Activated CD4-positive, CD25-positive, alpha-beta regulatory T cell treated with anti-CD3 and anti-CD28 coated beads, Interleukin-2, amount 50 U/mL, for 16 hours (primary cell): ENCODE measurements around the gene NAALADL2.
"Not testable (repeated sequence)": the region's sequence is repeated elsewhere in the genome, so short reads cannot be mapped to it uniquely, and the experiment has no call there.

Experiments
- DNase-seq: peaks from one replicate; pipeline ENCODE4 v3.0.0-alpha.2; 2020; ENCODE audit warnings: low read depth, low spot score

The NAALADL2 gene

GRCh38 chr3:175743733-175744400, 884.7 kb downstream of the NAALADL2 start:
- DNase-seq = no peak

- no peak for DNase-seq
Observed at GRCh38 chr3:175746308-175746707, 887.2 kb downstream of the NAALADL2 start.

GRCh38 chr3:175748087-175748730, 889.1 kb downstream of the NAALADL2 start:
- DNase-seq = no peak

GRCh38 chr3:175749981-175750380, 890.8 kb downstream of the NAALADL2 start:
- DNase-seq = no peak

- no peak for DNase-seq
Observed at GRCh38 chr3:175751089-175751488, 892.0 kb downstream of the NAALADL2 start.

GRCh38 chr3:175763948-175764347, 904.8 kb downstream of the NAALADL2 start:
- DNase-seq = no peak

- no peak for DNase-seq
Observed at GRCh38 chr3:175764722-175765121, 905.6 kb downstream of the NAALADL2 start.

GRCh38 chr3:175770426-175770825, 911.3 kb downstream of the NAALADL2 start:
- no peak for DNase-seq

GRCh38 chr3:175777495-175777894, 918.4 kb downstream of the NAALADL2 start:
- DNase-seq = no peak

- no peak for DNase-seq
Observed at GRCh38 chr3:175777965-175778364, 918.8 kb downstream of the NAALADL2 start.

GRCh38 chr3:175778994-175779393, 919.9 kb downstream of the NAALADL2 start:
- no peak for DNase-seq

GRCh38 chr3:175787109-175787508, 928.0 kb downstream of the NAALADL2 start:
- not testable (repeated sequence) for DNase-seq

- DNase-seq = no peak
Observed at GRCh38 chr3:175792245-175792644, 933.1 kb downstream of the NAALADL2 start.

GRCh38 chr3:175798326-175798725, 939.2 kb downstream of the NAALADL2 start:
- no peak for DNase-seq

- DNase-seq = no peak
Observed at GRCh38 chr3:175805825-175806224, 946.7 kb downstream of the NAALADL2 start.

GRCh38 chr3:175807175-175807574, 948.0 kb downstream of the NAALADL2 start:
- DNase-seq = no peak

GRCh38 chr3:175818811-175819464, 959.8 kb downstream of the NAALADL2 start:
- no peak for DNase-seq

- not testable (repeated sequence) for DNase-seq
Observed at GRCh38 chr3:175822766-175823491, 963.8 kb downstream of the NAALADL2 start.

GRCh38 chr3:175825016-175825580, 966.0 kb downstream of the NAALADL2 start:
- DNase-seq = not testable (repeated sequence)

- no peak for DNase-seq
Observed at GRCh38 chr3:175826759-175827158, 967.6 kb downstream of the NAALADL2 start.

- DNase-seq = not testable (repeated sequence)
Observed at GRCh38 chr3:175829809-175830208, 970.7 kb downstream of the NAALADL2 start.

GRCh38 chr3:175835763-175836162, 976.6 kb downstream of the NAALADL2 start:
- DNase-seq = not testable (repeated sequence)
